ENCODE results near the gene WDR12.
"Not testable (repeated sequence)": the region's sequence is repeated elsewhere in the genome, so short reads cannot be mapped to it uniquely, and the experiment has no call there.

The WDR12 gene

DNA sequence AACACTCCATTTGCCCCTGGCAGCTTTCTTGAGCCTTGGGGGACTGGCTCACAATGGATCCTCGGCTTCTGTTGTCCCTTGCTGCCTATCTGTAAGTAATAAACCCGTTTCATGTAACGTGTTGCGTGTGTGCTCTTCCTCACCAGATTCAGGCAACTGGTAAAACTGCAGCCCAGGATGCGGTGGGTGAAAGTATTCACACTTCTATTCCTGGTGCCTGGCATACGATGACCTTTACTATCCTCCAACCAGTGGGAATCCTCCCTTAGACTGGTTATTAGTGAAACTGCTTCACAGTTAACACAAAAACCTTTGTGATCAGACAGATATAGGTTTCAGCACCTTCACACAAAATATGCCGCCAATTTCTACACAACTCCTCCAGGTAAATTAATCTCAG is 26.3 kb downstream of the WDR12 start:
- no peak for DNase-seq (ENCODE audit: low read depth in 2 of 2)

- DNase-seq (ENCODE audit: low read depth in 2 of 2) = no peak
Measured at GRCh38 chr2:202883987-202884675, 27.3 kb downstream of the WDR12 start.

DNA sequence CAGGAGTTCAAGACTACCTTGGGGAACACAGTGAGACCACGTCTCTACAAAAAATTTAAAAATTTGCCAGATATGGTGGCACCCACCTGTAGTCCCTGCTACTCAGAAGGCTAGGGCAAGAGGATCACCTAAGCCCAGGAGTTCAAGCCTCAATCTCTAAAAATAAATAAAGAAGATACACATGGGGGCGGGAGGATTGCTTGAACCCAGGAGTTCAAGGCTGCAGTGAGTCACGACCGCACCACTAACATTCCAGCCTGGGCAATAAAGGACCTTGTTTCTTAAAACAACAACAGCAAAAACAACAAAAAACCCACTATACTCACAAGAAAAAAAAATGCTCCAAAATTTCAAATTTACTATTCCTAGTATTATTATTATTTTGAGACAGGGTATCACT is 29.9 kb downstream of the WDR12 start:
- no peak for DNase-seq (ENCODE audit: low read depth in 2 of 2)

DNA sequence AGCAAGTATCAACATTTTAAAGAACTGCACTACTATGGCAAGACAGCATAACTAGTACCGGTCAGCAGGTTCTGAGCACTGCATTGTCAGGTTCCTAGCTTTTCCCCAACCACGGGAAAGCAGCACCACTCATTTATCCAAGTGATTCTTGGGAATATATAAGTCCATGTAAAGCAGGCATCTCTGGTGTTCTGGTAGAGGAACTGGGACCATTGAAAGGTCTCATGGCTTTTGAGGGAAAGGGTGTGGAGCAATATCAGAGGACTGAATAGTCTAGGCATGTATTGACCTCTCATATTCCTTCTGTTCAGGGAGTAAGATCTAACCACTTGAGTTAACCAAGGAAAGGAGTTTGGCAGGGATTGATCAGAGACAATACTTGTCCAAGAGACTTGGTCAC is 33.8 kb downstream of the WDR12 start:
- DNase-seq (ENCODE audit: low read depth in 2 of 2) = no peak

- DNase-seq (ENCODE audit: low read depth in 2 of 2) = peak; percentile 27 to 47
Measured at GRCh38 chr2:202871300-202872141, 40.0 kb downstream of the WDR12 start, which contains the start of gene ICA1L. Gene ICA1L, minus strand, starts transcription at chr2:202871766. Its CDS starts 42,757 bp downstream, at chr2:202829009.

DNA sequence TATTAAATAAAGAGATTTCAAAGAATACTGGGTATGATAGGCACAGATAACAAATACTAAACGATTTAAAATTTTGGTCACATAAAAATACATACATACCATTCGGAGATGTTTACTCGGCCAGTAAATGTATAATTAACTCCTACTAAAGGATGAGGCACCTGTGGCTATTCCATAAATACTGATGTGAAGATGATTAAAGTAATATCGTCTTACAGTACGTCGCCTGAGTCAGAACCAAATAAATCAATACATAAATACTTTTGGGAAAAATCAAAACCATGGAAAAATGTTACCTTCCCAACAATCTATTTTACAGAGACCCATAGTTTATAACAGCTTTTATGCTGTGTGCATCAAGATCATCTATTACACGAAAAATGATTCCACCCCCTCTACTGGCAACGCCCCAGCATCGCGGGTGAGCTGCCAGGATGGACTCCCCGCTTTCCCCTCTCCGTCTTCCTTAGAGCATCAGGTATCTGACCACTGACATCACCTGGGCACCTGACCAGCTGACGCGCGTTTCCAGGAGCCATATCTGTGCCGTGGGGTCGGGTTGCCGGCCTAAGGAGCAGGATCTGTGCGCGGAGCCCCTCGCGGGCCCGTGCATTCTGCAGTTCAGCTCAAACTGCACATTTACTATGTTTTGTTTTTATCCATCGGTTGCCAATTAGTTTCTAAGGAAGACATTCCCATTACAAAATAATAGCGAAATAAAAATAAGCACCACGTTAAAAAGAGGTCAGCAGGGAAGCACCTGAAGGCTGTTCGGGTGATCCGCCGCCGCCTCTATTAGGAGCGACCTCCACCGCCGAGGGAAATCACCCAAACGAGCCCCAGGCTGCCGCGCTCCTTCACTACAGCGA is 40.8 kb downstream of the WDR12 start:
- DNase-seq (ENCODE audit: low read depth in 2 of 2) = peak; percentile 43 to 55

DNA sequence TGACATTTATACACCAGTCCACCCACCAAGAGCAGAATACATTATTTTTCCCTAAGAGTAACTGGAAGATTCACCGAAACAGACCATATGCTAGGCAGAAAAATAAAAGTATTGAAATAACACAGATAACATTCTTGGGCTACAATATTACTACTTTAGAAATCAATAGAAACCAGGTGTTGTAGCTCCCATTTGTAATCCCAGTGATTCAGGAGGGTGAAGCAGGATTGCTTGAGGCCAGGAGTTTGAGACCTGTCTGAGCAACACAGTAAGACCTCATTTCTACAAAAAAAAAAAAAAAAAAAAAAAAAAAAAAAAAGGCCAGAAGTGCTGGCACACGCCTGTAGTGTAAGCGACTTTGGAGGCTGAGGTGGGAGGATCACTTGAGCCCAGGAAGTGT is 49.5 kb downstream of the WDR12 start:
- no peak for DNase-seq (ENCODE audit: low read depth in 2 of 2)

DNA sequence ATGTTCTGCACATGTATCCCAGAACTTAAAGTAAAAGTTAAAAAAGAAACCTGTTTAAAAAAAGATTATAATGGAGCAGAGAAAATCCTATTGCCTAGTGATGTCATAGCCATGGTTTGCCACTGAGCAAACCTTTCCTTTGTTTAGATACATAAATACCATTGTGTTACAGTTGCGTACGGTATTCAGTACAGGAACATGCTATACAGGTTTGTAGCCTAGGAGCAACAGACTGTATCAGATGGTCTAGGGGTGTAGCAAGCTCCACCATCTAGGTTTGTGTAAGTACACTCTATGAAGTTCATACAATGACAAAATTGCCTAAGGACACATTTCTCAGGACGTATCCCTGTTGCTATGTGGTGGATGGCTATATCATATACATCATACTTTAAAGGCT is 52.9 kb downstream of the WDR12 start:
- no peak for DNase-seq (ENCODE audit: low read depth in 2 of 2)

DNA sequence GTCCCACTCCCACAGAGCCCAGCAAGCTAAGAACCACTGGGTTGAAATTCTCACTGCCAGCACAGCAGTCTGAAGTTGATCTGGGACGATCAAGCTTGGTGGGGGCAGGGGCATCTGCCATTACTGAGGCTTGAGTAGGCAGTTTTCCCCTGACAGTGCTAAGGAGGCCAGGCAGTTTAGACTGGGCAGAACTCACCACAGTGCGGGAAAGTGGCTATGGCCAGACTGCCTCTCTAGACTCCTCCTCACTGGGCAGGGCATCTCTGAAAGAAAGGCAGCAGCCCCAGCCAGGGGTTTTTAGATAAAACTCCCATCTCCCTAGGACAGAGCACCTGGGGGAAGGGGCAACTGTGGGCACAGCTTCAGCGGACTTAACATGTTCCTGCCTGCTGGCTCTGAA is 62.1 kb downstream of the WDR12 start:
- DNase-seq (ENCODE audit: low read depth in 2 of 2) = not testable (repeated sequence)

DNA sequence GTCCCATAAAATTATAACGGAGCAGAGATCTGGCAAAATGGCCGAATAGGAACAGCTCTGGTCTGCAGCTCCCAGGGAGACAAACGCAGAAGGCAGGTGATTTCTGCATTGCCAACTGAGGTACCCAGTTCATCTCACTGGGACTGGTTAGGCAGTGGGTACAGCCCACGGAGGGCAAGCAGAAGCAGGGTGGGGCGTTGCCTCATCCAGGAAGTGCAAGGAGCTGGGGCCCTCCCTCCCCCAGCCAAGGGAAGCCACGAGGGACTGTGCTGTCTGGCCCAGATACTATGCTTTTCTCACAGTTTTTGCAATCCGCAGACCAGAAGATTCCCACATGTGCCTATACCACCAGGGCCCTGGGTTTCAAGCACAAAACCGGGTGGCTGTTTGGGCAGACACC is 62.7 kb downstream of the WDR12 start:
- DNase-seq (ENCODE audit: low read depth in 2 of 2) = no peak

- DNase-seq (ENCODE audit: low read depth in 2 of 2) = no peak
Measured at GRCh38 chr2:202847693-202848524, 63.6 kb downstream of the WDR12 start.

DNA sequence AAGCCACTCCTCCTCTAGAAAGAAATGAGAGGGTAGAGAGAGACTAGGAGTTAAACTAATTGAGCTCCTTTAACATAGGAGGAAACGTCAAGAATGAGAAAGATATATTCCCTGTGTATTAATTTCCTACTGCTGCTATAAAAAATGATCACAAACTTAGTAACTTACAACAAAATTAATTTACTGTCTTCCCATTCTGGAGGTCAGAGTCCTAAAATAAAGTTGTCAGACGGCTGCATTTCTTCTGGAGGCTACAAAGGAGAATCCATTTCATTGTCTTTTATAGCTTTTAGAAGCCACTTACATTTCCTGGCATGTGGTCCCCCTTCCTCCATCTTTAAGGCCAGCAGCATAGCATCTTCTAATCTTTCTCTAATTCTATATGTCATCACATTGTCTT is 66.8 kb downstream of the WDR12 start:
- DNase-seq (ENCODE audit: low read depth in 2 of 2) = no peak

GRCh38 chr2:202842690-202843089 is 68.8 kb downstream of the WDR12 start:
- no peak for DNase-seq (ENCODE audit: low read depth in 2 of 2)

- no peak for DNase-seq (ENCODE audit: low read depth in 2 of 2)
Measured at GRCh38 chr2:202841090-202841867, 70.2 kb downstream of the WDR12 start.

- peak in 1 of 2 donors; percentile 7 for DNase-seq (ENCODE audit: low read depth in 2 of 2)
Measured at GRCh38 chr2:202831242-202832220, 79.9 kb downstream of the WDR12 start.

DNA sequence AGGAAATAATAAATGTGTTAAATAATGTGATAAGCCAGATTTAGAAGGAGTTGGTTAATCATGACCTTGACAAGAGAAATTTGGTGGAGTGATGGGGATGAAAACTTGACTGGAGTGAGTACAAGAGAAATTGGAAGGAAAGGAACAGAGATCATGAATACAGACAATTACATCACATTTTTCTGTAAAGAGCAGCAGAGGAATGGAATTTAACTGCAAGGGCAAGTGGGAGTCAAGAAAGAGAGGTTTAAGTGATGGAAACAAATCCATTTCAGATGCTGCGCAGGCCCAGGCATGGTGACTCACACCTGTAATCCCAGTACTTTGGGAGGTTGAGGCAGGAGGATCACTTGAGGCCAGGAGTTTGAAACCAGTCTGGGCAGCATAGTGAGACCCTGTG is 86.6 kb downstream of the WDR12 start:
- no peak for DNase-seq (ENCODE audit: low read depth in 2 of 2)

Measured in stimulated activated CD4-positive, alpha-beta T cell treated with anti-CD3 and anti-CD28 coated beads, Interleukin-1b, Interleukin-23, amount 100 ng/mL, for 4 hours (primary cell).